PC-9 (cell line): ENCODE data around the gene SAT1.

ENCODE experiments used
- EZH2 ChIP-seq: fragments of 200-600 bp; sonication (generic); IDR thresholded peaks from 2 replicates; pipeline ENCODE4 v1.8.0; 2017; ENCODE audit warnings: antibody characterized with exemption, low read depth
- TF ChIP-seq, protein P1 (sequence below): fragments of 200-600 bp; sonication (generic); conservative IDR thresholded peaks from 2 replicates; pipeline ENCODE4 v1.6.1; 2017; ENCODE audit warnings: mixed run types, antibody characterized with exemption, mild to moderate bottlenecking, moderate library complexity

DNA sequence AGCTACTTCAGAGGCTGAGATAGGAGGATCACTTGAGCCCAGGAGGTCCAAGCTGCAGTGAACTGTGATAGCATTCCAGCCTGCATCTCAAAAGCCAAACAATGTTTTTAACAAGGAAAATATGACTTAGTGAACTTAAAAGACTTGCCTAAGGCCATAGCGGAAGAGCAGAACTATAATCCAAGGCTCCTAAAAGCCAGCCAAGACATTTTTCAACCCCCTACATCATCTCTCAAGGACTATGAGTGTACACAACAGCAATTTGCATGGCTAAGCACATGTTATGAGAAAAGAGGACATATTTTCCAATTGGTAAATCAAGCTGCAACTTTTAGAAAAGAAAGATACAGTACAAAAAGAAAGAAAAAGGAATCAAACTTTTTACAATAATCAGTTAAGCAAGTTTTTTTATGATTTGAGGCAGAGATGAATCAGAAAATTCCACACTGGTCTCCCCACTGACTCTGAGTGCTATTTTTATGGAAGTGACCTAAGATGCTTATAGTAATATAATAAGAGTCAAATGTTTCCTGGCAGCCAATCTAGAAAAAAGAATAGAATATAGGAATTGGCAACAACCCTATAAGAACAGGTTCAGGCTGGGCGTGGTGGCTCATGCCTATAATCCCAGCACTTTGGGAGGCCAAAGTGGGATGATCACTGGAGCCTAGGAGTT, 30.1 kb upstream of the SAT1 start:
- TF ChIP-seq, protein P1, sequence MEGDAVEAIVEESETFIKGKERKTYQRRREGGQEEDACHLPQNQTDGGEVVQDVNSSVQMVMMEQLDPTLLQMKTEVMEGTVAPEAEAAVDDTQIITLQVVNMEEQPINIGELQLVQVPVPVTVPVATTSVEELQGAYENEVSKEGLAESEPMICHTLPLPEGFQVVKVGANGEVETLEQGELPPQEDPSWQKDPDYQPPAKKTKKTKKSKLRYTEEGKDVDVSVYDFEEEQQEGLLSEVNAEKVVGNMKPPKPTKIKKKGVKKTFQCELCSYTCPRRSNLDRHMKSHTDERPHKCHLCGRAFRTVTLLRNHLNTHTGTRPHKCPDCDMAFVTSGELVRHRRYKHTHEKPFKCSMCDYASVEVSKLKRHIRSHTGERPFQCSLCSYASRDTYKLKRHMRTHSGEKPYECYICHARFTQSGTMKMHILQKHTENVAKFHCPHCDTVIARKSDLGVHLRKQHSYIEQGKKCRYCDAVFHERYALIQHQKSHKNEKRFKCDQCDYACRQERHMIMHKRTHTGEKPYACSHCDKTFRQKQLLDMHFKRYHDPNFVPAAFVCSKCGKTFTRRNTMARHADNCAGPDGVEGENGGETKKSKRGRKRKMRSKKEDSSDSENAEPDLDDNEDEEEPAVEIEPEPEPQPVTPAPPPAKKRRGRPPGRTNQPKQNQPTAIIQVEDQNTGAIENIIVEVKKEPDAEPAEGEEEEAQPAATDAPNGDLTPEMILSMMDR = no peak
- TF ChIP-seq EZH2 = no peak
